Occipital lobe (tissue), 2 donors: ENCODE results near the gene AKAP13. TPM values are rescaled to one million over a fixed set of nuclear protein-coding genes. Genes with fewer than 3 reads are reported as not detected.

Experiments
- DNase-seq: peaks from one replicate; lab custom pipeline; 2025; lab: John Stamatoyannopoulos, UW
- total RNA-seq: library from RNA; depleted of rRNA; stranded (reverse); fragments of >200 nt; gene quantifications from one replicate; pipeline ENCODE4 v1.2.3, GENCODE V29; 2014

Gene AKAP13
- total RNA-seq, 1 donor from 2014 or later: 142 TPM

DNA sequence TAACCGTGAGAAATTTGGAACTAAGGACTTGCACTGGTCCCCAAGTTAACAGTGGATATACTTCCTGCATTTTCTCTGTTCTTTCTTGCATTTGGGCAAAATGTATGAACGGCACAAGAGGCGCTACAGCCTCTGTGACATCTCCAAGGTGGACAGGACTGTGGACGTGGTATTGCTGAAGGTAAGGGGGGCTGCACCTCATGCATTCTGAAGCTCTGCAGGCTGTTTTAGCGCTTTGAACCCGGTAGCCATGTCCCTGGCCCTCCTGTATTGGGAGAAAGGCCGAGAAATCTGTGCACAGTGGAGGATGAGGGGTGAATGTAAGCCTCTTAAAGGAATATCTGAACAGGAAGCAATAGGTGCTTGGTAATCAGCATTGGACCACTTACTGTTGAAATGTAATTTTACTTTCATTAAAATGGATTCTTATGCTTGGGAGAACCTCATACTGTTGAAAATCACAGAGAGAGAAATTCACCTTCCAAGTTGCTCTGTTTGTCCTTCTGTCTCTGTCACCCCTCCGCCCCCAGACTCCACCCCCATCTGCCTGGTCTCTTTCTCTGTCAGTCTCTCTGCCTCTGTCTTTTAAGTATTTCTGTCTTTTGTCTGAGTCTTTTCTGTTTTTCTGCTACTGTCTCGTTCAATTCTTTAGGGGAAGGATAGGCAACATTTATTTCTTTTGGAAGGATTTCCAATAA is 239.7 kb downstream of the AKAP13 start:
- no peak for DNase-seq

DNA sequence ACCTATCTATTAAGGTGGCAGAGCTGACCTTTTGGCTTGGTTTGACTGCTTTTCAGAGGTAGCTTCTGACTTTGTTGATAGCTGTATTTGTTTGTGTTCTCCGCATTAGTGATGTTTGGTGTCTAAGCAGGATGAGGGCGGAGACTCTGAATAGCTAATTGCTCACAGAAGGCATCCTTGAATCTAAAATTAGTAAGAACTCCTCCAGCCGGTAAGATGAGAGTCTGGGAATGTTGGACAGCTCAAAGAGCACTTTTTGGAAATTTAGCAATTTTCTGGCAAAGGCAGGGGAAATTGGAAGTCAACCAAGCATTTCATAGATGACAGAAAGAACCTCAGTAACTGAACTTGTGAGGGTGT is 240.3 kb downstream of the AKAP13 start:
- no peak for DNase-seq

DNA sequence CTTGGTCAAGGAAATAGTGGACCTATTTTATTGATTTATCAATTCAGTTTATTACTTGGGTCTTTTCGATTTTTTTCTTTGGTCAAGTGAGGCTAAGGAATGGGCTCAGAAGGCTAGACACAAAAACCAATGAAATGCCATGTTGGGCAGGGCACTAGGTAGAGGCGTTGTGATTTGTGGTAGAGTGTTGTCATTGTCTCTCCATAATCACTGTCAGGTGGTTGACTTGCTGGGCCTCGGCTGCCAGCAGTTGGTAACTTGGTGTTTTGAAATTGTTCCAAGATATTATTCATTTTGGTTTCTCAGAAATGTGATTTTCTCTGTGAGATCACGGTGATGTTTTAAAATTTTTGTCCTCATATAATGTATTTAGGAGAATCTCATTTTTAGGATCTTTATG is 240.7 kb downstream of the AKAP13 start:
- DNase-seq: no peak

DNA sequence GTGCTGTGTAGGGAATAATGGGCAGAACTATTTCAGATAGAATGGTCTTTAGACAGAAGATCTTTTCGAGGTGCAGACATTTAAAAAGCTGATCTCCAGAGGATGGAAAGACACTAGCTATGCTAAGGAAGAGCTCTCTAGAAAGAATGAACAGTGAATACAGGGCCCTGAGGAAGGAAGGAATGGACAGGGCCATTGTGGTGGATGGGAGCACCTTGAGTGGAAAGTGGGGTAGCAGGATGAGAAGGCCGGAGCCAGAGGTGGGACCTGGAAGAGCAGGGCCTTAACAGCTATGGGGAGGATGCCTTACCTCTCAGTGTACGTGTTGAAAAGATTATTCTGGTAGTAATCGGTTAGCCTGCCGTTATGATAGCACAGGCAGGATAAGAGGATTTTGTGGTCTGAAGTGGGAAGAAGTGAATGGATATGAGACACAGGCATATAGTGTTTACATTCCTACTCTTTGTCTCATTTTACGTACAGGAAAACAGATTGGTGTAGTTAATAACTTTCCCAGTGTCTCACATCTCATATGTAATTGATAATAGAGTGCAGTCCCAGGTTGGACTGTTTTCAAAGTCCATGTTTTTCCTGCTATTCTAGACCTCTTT is 241.9 kb downstream of the AKAP13 start:
- DNase-seq: no peak

GRCh38 chr15:85623315-85624049 is 243.1 kb downstream of the AKAP13 start:
- DNase-seq: no peak

DNA sequence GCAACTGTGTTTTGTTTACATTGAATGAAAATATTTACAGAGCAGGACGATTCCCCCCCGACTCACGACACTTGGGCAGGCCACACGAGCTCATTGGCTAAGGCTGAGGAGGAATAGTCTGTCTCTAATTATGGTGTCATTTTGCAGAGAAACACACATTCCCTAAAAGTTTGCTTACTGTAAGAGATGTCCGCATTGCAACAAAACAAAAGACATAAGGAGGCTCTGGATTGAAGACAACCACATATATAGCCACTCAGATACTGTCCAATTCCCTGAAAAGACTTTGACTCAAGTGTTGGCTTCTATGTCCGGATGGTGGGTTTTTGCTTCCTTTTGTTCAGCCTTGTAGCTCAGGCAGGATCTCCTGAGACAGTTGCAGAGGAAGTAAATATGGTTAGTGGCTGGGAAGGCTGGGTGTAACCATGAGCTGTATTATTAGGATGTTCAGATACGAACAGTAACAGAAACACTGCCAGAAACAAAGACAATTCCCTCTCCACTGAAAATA is 243.9 kb downstream of the AKAP13 start:
- no peak for DNase-seq

- DNase-seq: no peak
These were observed 244.9 kb downstream of the AKAP13 start for GRCh38 chr15:85625166-85625830.

- no peak for DNase-seq
These were observed 245.5 kb downstream of the AKAP13 start for GRCh38 chr15:85625856-85626255.

DNA sequence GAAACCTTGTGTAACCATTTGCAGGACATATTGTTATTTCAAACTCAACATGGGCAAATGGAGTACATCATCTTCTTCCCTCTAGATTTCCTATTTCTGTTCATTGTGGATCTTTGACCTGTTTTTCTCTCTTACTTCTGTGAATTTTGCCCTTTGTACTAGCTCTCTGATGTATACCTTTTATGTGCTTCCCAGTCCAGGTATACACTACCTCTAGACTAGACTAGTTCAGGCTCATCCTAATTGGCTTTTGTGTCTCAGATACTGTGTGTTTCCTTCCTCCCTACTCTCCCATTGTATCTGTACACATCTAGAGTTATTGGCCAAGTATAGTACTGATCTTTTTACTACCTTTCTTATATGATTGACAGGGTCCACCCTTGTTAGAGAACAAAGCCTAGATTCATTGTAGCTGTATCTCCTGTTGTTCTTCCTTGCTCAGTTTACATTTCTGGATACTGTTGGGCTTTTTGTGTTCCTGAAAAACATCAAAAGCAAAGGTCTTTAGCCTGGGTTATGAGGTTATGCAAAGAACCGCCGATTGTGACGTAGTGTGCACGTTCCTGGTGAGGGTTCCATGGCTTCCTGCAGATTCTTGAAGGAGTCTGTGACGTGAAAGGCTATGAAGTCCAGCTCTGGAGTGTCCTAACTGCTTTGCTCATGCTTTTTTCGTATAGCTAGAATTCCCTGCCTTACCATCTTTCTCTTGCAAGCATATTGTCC is 247.0 kb downstream of the AKAP13 start:
- DNase-seq: no peak

- no peak for DNase-seq
These were observed 249.9 kb downstream of the AKAP13 start for GRCh38 chr15:85630311-85630710.

DNA sequence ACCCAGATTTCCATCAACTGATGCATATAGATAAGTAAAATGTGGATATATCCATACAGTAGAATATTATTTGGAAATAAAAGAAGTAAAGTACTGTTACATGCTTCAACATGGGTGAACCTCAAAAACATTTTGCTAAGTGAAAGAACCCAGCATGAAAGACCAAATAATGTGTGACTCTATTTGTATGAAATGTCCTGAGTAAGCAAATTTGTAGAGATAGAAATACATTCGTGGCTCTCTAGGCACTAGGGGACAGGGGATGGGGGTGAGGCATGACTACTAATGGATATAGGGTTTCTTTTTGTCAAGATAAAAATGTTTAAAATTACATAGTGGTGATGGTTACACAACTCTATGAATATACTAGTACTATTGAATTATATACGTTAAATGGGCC is 250.6 kb downstream of the AKAP13 start:
- DNase-seq: no peak

- DNase-seq: no peak
These were observed 251.6 kb downstream of the AKAP13 start for GRCh38 chr15:85632014-85632413.

GRCh38 chr15:85633859-85634258 is 253.5 kb downstream of the AKAP13 start:
- DNase-seq: no peak

- DNase-seq: no peak
These were observed 255.9 kb downstream of the AKAP13 start for GRCh38 chr15:85636351-85636750.

GRCh38 chr15:85639752-85640381 is 259.5 kb downstream of the AKAP13 start:
- no peak for DNase-seq

GRCh38 chr15:85642065-85642692 is 261.8 kb downstream of the AKAP13 start:
- no peak for DNase-seq

- DNase-seq: no peak
These were observed 262.3 kb downstream of the AKAP13 start for GRCh38 chr15:85642693-85643066.

- no peak for DNase-seq
These were observed 266.2 kb downstream of the AKAP13 start for GRCh38 chr15:85646538-85647091.

- no peak for DNase-seq
These were observed 269.0 kb downstream of the AKAP13 start for GRCh38 chr15:85649372-85649771.

- DNase-seq: no peak
These were observed 271.1 kb downstream of the AKAP13 start for GRCh38 chr15:85651548-85651947.
